RWPE2 (cell line): ENCODE measurements around the gene HECW1.

Experiments
- ATAC-seq: fragments of 200-7000 bp; cut with Tn5 transposase; 3 replicates; pipeline ENCODE4 v1.9.1; 2021; ENCODE audit warnings: low read depth
- DNase-seq: peaks from one replicate; pipeline ENCODE4 v3.0.0-alpha.2; 2020; ENCODE audit warnings: low spot score
- H3K27ac ChIP-seq: fragments of 450-650 bp; 2 replicates; pipeline ENCODE4 v1.5.1; 2017; ENCODE audit warnings: mild to moderate bottlenecking; ENCODE audit not compliant: poor library complexity, severe bottlenecking
- H3K27me3 ChIP-seq: fragments of 250-450 bp; sonication (Bioruptor Pico); 2 replicates; pipeline ENCODE4 v1.5.1; 2021; ENCODE audit warnings: mild to moderate bottlenecking, moderate library complexity; ENCODE audit not compliant: insufficient read depth, poor library complexity, severe bottlenecking
- H3K36me3 ChIP-seq: fragments of 250-450 bp; sonication (Bioruptor Pico); 2 replicates; pipeline ENCODE4 v1.5.1; 2020; ENCODE audit warnings: low read depth, mild to moderate bottlenecking, moderate library complexity
- H3K4me1 ChIP-seq: fragments of 250-450 bp; sonication (Bioruptor Pico); 2 replicates; pipeline ENCODE4 v1.5.1; 2021; ENCODE audit warnings: mild to moderate bottlenecking, moderate library complexity; ENCODE audit not compliant: insufficient read depth, poor library complexity, severe bottlenecking
- H3K4me3 ChIP-seq: fragments of 250-450 bp; sonication (Bioruptor Pico); 2 replicates; pipeline ENCODE4 v1.5.1; 2021; ENCODE audit warnings: mild to moderate bottlenecking, moderate library complexity; ENCODE audit not compliant: severe bottlenecking
- H3K9me3 ChIP-seq: fragments of 250-450 bp; sonication (Bioruptor Pico); 2 replicates; pipeline ENCODE4 v1.5.1; 2021; ENCODE audit warnings: mild to moderate bottlenecking, moderate library complexity; ENCODE audit not compliant: severe bottlenecking
- TF ChIP-seq, protein P1 (sequence below): fragments of 450-650 bp; IDR thresholded peaks from one replicate; pipeline ENCODE4 v1.5.1; 2017; ENCODE audit warnings: mild to moderate bottlenecking, moderate library complexity; ENCODE audit not compliant: poor library complexity, severe bottlenecking

HECW1 gene

DNA sequence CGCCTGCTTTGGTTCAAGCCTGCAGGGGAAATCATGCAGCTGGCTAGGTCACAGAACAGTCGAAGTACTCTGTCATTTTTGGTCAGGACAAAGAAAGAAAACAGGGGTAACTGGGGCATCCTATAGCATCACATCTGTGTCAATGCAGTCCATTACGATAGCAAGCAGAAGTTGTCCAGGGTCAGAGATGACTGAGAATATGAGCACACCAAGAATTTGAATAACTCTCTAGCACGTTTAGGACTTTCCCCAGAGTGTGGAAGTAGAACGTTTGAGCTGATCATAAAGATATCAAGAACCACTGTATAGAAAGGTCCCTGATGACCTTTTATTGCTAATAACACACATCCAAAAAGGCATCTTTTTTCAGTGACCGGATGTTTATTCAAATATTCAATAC is 12.7 kb upstream of the HECW1 start:
- Histone ChIP-seq H3K4me1 (no peaks in the 10 kb centered on the region), H3K27ac (no peak overlapping the region), H3K4me3 (no peak overlapping the region), H3K36me3 (no peaks in the 10 kb centered on the region), H3K27me3 (no peaks in the 10 kb centered on the region), H3K9me3 (no peaks in the 10 kb centered on the region)
- ATAC-seq (no peak), DNase-seq (no peak)
- TF ChIP-seq, protein P1, sequence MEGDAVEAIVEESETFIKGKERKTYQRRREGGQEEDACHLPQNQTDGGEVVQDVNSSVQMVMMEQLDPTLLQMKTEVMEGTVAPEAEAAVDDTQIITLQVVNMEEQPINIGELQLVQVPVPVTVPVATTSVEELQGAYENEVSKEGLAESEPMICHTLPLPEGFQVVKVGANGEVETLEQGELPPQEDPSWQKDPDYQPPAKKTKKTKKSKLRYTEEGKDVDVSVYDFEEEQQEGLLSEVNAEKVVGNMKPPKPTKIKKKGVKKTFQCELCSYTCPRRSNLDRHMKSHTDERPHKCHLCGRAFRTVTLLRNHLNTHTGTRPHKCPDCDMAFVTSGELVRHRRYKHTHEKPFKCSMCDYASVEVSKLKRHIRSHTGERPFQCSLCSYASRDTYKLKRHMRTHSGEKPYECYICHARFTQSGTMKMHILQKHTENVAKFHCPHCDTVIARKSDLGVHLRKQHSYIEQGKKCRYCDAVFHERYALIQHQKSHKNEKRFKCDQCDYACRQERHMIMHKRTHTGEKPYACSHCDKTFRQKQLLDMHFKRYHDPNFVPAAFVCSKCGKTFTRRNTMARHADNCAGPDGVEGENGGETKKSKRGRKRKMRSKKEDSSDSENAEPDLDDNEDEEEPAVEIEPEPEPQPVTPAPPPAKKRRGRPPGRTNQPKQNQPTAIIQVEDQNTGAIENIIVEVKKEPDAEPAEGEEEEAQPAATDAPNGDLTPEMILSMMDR = no peak

DNA sequence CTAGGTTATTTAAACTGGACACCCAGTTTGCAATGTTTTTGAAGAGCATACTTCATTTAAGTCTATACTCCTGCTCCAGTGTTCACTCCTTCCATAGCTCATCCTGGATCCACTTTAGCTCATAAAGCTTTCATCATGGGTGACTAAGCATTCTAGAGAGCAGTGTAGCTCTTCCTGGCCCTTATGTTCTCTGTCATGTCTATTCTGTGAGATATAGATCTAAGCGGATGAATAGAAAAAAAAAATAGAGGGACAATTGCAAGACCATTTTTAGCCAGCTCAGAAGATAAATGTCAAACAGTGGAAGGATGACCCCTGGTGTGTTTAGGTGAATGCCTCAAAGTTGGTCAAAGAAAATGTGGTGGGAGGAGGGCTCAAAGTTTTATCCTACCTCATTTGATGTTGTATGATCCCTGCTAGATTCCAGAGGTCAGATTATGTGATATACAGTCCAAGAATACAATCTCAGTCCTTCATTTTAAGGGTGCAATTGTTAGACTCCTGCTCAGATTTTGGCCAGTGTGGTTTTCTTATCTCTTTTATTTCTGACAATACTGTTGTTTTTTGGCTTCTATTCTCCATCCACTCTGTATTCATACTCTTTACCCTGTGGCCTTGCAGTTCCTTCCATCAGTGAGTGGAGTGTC is 7.5 kb upstream of the HECW1 start:
- no peaks in the 10 kb centered on the region for H3K4me1 ChIP-seq
- no peaks in the 10 kb centered on the region for H3K36me3 ChIP-seq
- H3K27ac ChIP-seq = no peak overlapping the region
- DNase-seq = no peak
- TF ChIP-seq, protein P1 = no peak
- ATAC-seq = no peak
- no peaks in the 10 kb centered on the region for H3K9me3 ChIP-seq
- H3K27me3 ChIP-seq = peaks cover 13% of the 10 kb centered on the region
- H3K4me3 ChIP-seq = no peak overlapping the region

DNA sequence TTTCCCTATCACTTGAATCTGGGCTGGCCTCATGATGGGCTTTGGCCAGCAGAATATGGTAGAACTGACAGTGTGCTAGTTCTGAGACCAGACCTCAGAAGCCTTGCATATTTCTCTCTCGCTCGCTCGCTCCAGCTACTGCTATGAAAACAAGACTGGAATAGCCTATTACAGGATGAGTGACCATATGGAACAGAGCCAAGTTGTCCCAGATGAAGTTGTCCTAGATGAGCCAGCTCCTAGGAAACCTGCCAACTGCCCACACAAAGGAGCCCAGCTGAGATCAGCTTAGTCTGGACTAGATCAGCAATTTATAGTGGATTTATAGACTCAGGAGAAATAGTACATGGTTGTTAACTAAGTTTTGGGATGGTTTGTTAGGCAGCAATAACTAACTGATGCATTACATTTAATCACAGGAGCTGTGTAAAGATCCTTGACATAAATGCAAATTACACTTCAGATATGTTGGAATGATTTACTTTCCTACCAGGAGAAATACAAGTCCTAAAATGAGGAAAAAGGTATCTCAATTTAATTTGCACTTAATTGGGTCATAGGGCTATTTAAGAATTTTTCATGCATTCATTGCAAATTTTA is 6.8 kb upstream of the HECW1 start:
- H3K4me1 ChIP-seq = no peaks in the 10 kb centered on the region
- TF ChIP-seq, protein P1 = no peak
- H3K27me3 ChIP-seq = peaks cover 19% of the 10 kb centered on the region
- no peaks in the 10 kb centered on the region for H3K36me3 ChIP-seq
- ATAC-seq (no peak), DNase-seq (no peak)
- H3K27ac ChIP-seq = no peak overlapping the region
- H3K9me3 ChIP-seq = no peaks in the 10 kb centered on the region
- H3K4me3 ChIP-seq = no peak overlapping the region

DNA sequence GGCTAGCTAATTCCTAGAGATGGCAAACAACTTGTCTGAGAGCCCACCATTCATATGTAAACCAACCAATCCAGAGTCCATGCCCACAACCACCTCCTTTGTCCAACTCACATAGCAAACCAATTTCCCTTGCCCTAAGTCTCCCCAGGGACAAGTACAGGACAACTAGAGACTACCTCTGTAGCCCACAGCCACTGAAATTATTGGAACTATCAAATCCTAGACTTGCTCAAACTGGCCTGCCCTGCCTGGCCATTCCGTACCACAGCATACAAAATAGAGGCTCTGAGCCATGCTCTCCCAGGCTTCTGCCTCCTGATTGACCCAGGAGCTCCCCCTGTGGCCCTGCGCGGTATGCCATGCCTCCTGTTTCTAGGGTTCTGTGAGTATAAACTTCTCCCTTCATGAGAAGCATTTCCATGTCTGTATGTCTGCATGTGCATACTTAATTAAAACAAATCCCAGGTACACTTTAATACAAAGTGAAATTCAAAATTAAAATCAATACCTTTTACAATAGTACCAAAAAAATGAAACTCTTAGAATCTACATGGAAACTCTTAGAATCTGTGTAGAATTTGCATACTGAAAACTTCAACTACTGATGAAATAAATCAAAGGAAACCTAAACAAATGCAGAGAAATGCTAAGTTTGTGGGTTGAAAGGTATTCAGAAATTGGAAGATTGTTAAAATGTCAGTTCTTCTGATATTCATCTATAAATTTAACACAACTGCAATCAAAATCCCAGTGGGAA is 4.0 kb upstream of the HECW1 start:
- H3K4me3 ChIP-seq = no peak overlapping the region
- H3K27ac ChIP-seq = no peak overlapping the region
- no peaks in the 10 kb centered on the region for H3K9me3 ChIP-seq
- H3K27me3 ChIP-seq = peaks cover 47% of the 10 kb centered on the region
- ATAC-seq (peak; percentile 85), DNase-seq (no peak)
- TF ChIP-seq, protein P1 = peak; percentile 90
- no peaks in the 10 kb centered on the region for H3K4me1 ChIP-seq
- no peaks in the 10 kb centered on the region for H3K36me3 ChIP-seq
